H1 (cell line): ENCODE measurements around the gene RAB29. TPM values are rescaled to one million over a fixed set of nuclear protein-coding genes. Genes with fewer than 3 reads are reported as not detected.

ENCODE experiments used
- BRCA1 ChIP-seq: IDR thresholded peaks from 2 replicates; pipeline ENCODE4 v1.6.1; 2012; ENCODE audit warnings: low read depth, low read length, improper control_type of control experiment
- CBX5 ChIP-seq: fragments of 300-800, 300-1000 bp; sonication (generic); IDR thresholded peaks from 2 replicates; pipeline ENCODE4 v1.7.1; 2016; ENCODE audit warnings: antibody characterized with exemption, low read length, low read depth
- CHD1 ChIP-seq: IDR thresholded peaks from 2 replicates; pipeline ENCODE4 v1.6.1; 2012; ENCODE audit warnings: low read depth, low read length, improper control_type of control experiment
- CHD2 ChIP-seq: IDR thresholded peaks from 2 replicates; pipeline ENCODE4 v1.6.1; 2012; ENCODE audit warnings: low read length, improper control_type of control experiment
- CTBP2 ChIP-seq: IDR thresholded peaks from 2 replicates; pipeline ENCODE4 v1.7.0; 2011; ENCODE audit warnings: borderline replicate concordance, mild to moderate bottlenecking, moderate library complexity, mixed read lengths, low read length; ENCODE audit not compliant: insufficient read depth, insufficient read length
- CTCF ChIP-seq, 3 experiments: IDR thresholded peaks; 1 replicate in 2 of 3; 2 replicates in 1 of 3; pipeline versions ENCODE4 v1.5.1 to v1.6.1; 2011; ENCODE audit warnings: low read length in 3 of 3, mild to moderate bottlenecking in 3 of 3, inconsistent platforms in 2 of 3, low read depth in 1 of 3, moderate library complexity in 1 of 3; ENCODE audit not compliant: insufficient read depth in 1 of 3; ENCODE audit errors: control extremely low read depth in 1 of 3
- HDAC2 ChIP-seq, 2 experiments: fragments of 300-600 bp in 1 of 2; sonication (generic) in 1 of 2; IDR thresholded peaks; 2 replicates each; pipeline ENCODE4 v1.6.1; 2011 to 2012; ENCODE audit warnings: low read depth in 2 of 2, low read length in 2 of 2, mild to moderate bottlenecking in 2 of 2, moderate library complexity in 2 of 2, borderline replicate concordance in 1 of 2, inconsistent platforms in 1 of 2
- HDAC6 ChIP-seq: IDR thresholded peaks from one replicate; pipeline ENCODE4 v1.7.1; 2012; ENCODE audit warnings: low read depth, mild to moderate bottlenecking, inconsistent platforms, low read length, moderate library complexity
- KDM1A ChIP-seq: fragments of 200-600, 300-600 bp; sonication (generic); IDR thresholded peaks from 2 replicates; pipeline ENCODE4 v1.7.1; 2016; ENCODE audit warnings: mild to moderate bottlenecking, low read length, borderline replicate concordance
- KDM4A ChIP-seq: IDR thresholded peaks from one replicate; pipeline ENCODE4 v1.7.1; 2012; ENCODE audit warnings: low read depth, mild to moderate bottlenecking, moderate library complexity, low read length, inconsistent platforms; ENCODE audit not compliant: severe bottlenecking
- MAX ChIP-seq: IDR thresholded peaks from 2 replicates; pipeline ENCODE4 v1.6.1; 2012; ENCODE audit warnings: inconsistent platforms
- NANOG ChIP-seq: IDR thresholded peaks from 2 replicates; pipeline ENCODE4 v1.6.1; 2011; ENCODE audit warnings: low read length, low read depth, mild to moderate bottlenecking, inconsistent platforms; ENCODE audit not compliant: insufficient read depth, poor library complexity, severe bottlenecking
- POLR2AphosphoS5 ChIP-seq: IDR thresholded peaks from 2 replicates; pipeline ENCODE4 v1.6.1; 2011; ENCODE audit warnings: low read depth, low read length
- POU5F1 ChIP-seq: IDR thresholded peaks from 2 replicates; pipeline ENCODE4 v1.6.1; 2011; ENCODE audit warnings: low read depth, mild to moderate bottlenecking, low read length, moderate library complexity
- RAD21 ChIP-seq, 2 experiments: IDR thresholded peaks in 1 of 2; conservative IDR thresholded peaks in 1 of 2; 2 replicates each; pipeline ENCODE4 v1.6.1; 2011; ENCODE audit warnings: low read depth in 2 of 2, low read length in 2 of 2, improper control_type of control experiment in 1 of 2, inconsistent platforms in 1 of 2, mild to moderate bottlenecking in 1 of 2, moderate library complexity in 1 of 2
- RFX5 ChIP-seq: IDR thresholded peaks from 2 replicates; pipeline ENCODE4 v1.6.1; 2011; ENCODE audit warnings: low read depth, low read length, improper control_type of control experiment, borderline replicate concordance
- RXRA ChIP-seq: IDR thresholded peaks from 2 replicates; pipeline ENCODE4 v1.6.1; 2011; ENCODE audit warnings: low read depth, mild to moderate bottlenecking, low read length, moderate library complexity; ENCODE audit not compliant: insufficient read depth
- SAP30 ChIP-seq: fragments of 300-600 bp; sonication (generic); IDR thresholded peaks from 2 replicates; pipeline ENCODE4 v1.7.1; 2012; ENCODE audit warnings: low read length, moderate library complexity, mild to moderate bottlenecking, inconsistent platforms; ENCODE audit not compliant: insufficient read depth, insufficient replicate concordance
- SP1 ChIP-seq: IDR thresholded peaks from 2 replicates; pipeline ENCODE4 v1.6.1; 2011; ENCODE audit warnings: low read depth, low read length
- SRF ChIP-seq: IDR thresholded peaks from 2 replicates; pipeline ENCODE4 v1.6.1; 2011; ENCODE audit warnings: mild to moderate bottlenecking, low read depth, low read length, moderate library complexity
- polyA plus RNA-seq, 7 experiments: library from polyadenylated mRNA; depleted of rRNA in 3 of 7; stranded (reverse) in 5 of 7; unstranded in 2 of 7; fragments of >200 nt in 5 of 7; fragments of 200-250 nt in 2 of 7; gene quantifications; 1 replicate in 5 of 7; 2 replicates in 1 of 7; 4 replicates in 1 of 7; pipeline versions ENCODE4 v1.2.1 to v1.2.3, GENCODE V29; 2011 to 2013; ENCODE audit warnings: missing spikeins in 2 of 7, mixed read lengths in 2 of 7
- total RNA-seq: library from RNA; stranded (reverse); fragmentation: NEBNext Ultra II Directional; extraction: Animal tissue kit (Norgen Biotek cat#: 25700); gene quantifications from 2 replicates; pipeline ENCODE4 v1.2.1, GENCODE V29; 2021

The RAB29 gene
- total and polyA plus RNA-seq, 2 of the 8 experiments (the other 6 are each of a cell fraction or from before 2014, with no cell fraction given): 10.1 to 17.3 TPM

DNA sequence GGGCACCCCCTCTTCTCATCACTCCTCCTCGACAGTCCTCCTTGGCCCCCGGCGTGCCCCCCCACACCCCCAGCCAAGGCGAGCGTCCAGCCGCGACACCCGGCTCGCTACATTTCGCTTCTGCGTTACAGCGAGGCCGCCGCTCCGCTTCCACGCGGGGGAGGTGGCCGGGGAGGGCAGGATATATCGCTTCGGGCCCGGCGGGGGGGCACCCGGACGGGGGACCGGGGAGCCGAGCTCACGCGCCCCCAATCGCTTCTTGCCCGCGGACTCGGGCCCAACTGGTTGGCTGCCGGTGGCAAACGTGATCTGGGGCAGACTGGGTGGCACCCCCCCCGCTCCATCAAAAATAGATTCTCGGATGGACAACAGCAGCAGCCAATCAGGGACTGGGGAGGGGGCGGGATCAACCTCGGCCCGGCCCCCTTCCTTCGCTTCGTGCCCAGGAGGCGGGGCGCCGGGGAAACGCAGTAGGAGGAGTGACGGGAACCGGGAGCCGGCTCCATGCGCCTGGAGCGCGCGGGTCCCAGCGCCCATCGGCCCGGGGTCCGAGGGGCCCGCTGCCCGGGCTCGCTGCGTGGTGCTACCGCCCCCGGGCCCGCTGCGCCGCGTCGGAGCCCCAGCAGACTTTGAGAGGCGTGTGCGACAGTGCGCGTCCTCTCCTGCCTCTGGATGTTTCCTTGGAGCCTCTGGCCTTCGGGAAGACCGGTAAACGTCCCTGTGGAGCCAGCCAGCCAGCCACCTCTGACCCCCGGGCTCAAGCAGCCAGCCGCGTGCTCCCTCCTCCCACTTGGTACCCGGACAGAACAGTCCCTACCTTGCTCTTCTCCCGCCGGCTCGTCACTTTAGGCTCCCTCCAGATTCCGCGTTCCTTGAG lies 37.8 kb upstream of the RAB29 start, which contains the start of gene SLC41A1 (continued):
- TF ChIP-seq CTCF (IDR thresholded peaks at IDR 0.05; ENCODE audit: control extremely low read depth in 1 of 3, insufficient read depth in 1 of 3, low read depth in 1 of 3, low read length in 3 of 3): no peak
- TF ChIP-seq RAD21 (IDR thresholded peaks at IDR 0.05 in 1 of 2, conservative IDR thresholded peaks at IDR 0.05 in 1 of 2; ENCODE audit: low read depth in 2 of 2, low read length in 2 of 2): no peak
- TF ChIP-seq POU5F1: no peak
- TF ChIP-seq CHD1: no peak
- TF ChIP-seq RXRA: no peak
- TF ChIP-seq MAX: peak; percentile 58; the same call in 1 of the 2 replicates
- no peak for TF ChIP-seq SRF
- peak; percentile 90 for TF ChIP-seq SP1
- TF ChIP-seq NANOG: no peak
- TF ChIP-seq CBX5: no peak
- no peak for TF ChIP-seq HDAC6
- TF ChIP-seq HDAC2 (IDR thresholded peaks at IDR 0.05; ENCODE audit: borderline replicate concordance in 1 of 2, low read depth in 2 of 2, low read length in 2 of 2): no peak; a peak in 1 of 4 replicates
- no peak for TF ChIP-seq CTBP2
- peak; percentile 95 for TF ChIP-seq KDM4A
- TF ChIP-seq BRCA1: no peak
- TF ChIP-seq POLR2AphosphoS5: peak; percentile 71; the same call in 1 of the 2 replicates
- no peak for TF ChIP-seq KDM1A
- no peak for TF ChIP-seq SAP30
- TF ChIP-seq CHD2: peak; percentile 80
- no peak for TF ChIP-seq RFX5
